Limb (tissue), 2 donors: Measurements from ENCODE around the gene MDH2.
"Not testable (repeated sequence)": the region's sequence is repeated elsewhere in the genome, so short reads cannot be mapped to it uniquely, and the experiment has no call there.

ENCODE experiments used
- DNase-seq, 2 donors: peaks; one replicate each; pipeline ENCODE4 v3.0.0-alpha.2; 2016; ENCODE audit errors: extremely low spot score in 2 of 2

The MDH2 gene

DNA sequence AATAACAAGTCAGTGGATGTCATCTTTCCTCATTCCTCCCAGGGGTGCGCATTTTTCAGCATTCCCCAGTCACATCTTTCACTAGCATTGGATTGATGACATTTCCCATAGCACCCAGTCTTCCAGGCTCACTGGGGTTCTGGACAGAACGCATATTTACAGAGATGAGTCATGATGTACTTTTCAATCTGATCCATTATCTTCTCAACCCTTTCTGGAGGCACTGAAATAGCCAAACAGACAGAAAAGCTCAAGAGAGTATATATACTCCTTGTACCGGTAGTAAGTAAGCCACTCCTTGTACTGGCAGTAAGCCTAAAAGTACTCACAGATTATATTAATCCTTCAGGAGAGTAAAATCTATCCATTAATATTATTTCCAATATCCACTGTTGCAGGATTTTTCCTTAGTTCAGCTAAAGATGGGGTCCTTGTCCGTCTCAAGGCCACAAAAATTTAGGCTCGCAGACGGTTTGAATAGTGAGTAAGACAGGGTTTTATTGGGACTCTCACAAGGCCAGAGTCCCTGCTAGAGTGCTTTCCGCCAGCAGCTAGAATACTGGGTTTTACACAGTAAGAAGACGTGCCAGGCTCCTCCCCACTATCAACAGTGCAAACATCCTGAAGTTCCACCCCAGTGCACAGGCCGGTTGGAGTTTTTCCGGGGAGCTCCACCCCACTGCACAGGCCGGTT lies 60.8 kb downstream of the MDH2 start:
- DNase-seq = no peak

GRCh38 chr7:76113042-76113630 lies 65.2 kb downstream of the MDH2 start:
- not testable (repeated sequence) for DNase-seq

- DNase-seq = not testable (repeated sequence)
Observed at GRCh38 chr7:76114742-76115141, 66.8 kb downstream of the MDH2 start.
